Naive B cell (primary cell): ENCODE results near the gene PTRH2. TPM values are rescaled to one million over a fixed set of nuclear protein-coding genes. Genes with fewer than 3 reads are reported as not detected.
"Not testable (repeated sequence)": the region's sequence is repeated elsewhere in the genome, so short reads cannot be mapped to it uniquely, and the experiment has no call there.

Experiments used
- ATAC-seq, 2 donors: fragments of 150-1000 bp; cut with Tn5 transposase; 2 replicates each; pipeline ENCODE4 v1.10.0; 2021; ENCODE audit warnings: low read depth in 2 of 2, mild to moderate bottlenecking in 2 of 2, moderate library complexity in 2 of 2
- DNase-seq: peaks from one replicate; pipeline ENCODE4 v3.0.0; 2022
- H3K27ac Mint-ChIP-seq, 6 donors: one replicate each; pipeline ENCODE4 v1.8.0; 2020 to 2022; ENCODE audit warnings: mild to moderate bottlenecking in 6 of 6, mixed read lengths in 6 of 6, moderate library complexity in 5 of 6, inconsistent platforms in 2 of 6
- H3K27me3 Mint-ChIP-seq, 3 donors: one replicate each; pipeline ENCODE4 v1.8.0; 2021 to 2022; ENCODE audit warnings: mixed read lengths in 3 of 3, mild to moderate bottlenecking in 1 of 3
- H3K36me3 Mint-ChIP-seq, 2 donors: one replicate each; pipeline ENCODE4 v1.8.0; 2020 to 2022; ENCODE audit warnings: mixed read lengths in 2 of 2, inconsistent platforms in 1 of 2, mild to moderate bottlenecking in 1 of 2
- H3K4me1 Mint-ChIP-seq, 3 donors: one replicate each; pipeline ENCODE4 v1.8.0; 2020 to 2022; ENCODE audit warnings: mixed read lengths in 3 of 3, inconsistent platforms in 1 of 3, mild to moderate bottlenecking in 1 of 3, moderate library complexity in 1 of 3
- H3K4me3 Mint-ChIP-seq, 8 donors: one replicate each; pipeline ENCODE4 v1.8.0; 2020 to 2022; ENCODE audit warnings: mild to moderate bottlenecking in 8 of 8, mixed read lengths in 8 of 8, moderate library complexity in 8 of 8, inconsistent platforms in 2 of 8
- H3K9me3 Mint-ChIP-seq, 7 donors: one replicate each; pipeline ENCODE4 v1.8.0; 2020 to 2022; ENCODE audit warnings: mixed read lengths in 7 of 7, mild to moderate bottlenecking in 5 of 7, inconsistent platforms in 2 of 7, moderate library complexity in 1 of 7
- polyA plus RNA-seq, 6 donors: library from polyadenylated mRNA; unstranded; fragments of 300-500 nt; fragmentation: Illumina TruSeq; gene quantifications; one replicate each; pipeline ENCODE4 v1.2.3, GENCODE V29; 2021; ENCODE audit warnings: low read depth in 6 of 6

PTRH2 gene
- polyA plus RNA-seq, 6 donors from 2014 or later: 7.0 to 18.6 (median 17.3) TPM

GRCh38 chr17:59676716-59677115 is 30.5 kb downstream of the PTRH2 start:
- Mint-ChIP-seq H3K9me3 (no peaks in the 10 kb centered on the region), H3K36me3 (peaks cover 0 to 22% of the 10 kb centered on the region in 2 donors), H3K4me1 (peaks cover 12 to 34% (median 21%) of the 10 kb centered on the region in 3 donors), H3K27ac (peak overlapping the region in 4 of 6 donors; percentile 8 to 68 (median 40)), H3K27me3 (no peaks in the 10 kb centered on the region), H3K4me3 (no peak overlapping the region)
- DNase-seq (no peak), ATAC-seq (no peak)

GRCh38 chr17:59675231-59675630 is 32.0 kb downstream of the PTRH2 start:
- Mint-ChIP-seq H3K27ac (peak overlapping the region; percentile 62 to 95 (median 76)), H3K36me3 (peaks cover 0 to 17% of the 10 kb centered on the region in 2 donors), H3K4me3 (peak overlapping the region in 6 of 8 donors; percentile 0 to 56 (median 33)), H3K4me1 (peaks cover 22 to 47% (median 32%) of the 10 kb centered on the region in 3 donors), H3K9me3 (no peaks in the 10 kb centered on the region), H3K27me3 (no peaks in the 10 kb centered on the region)
- DNase-seq: no peak
- peak; percentile 52 to 54 for ATAC-seq

- Mint-ChIP-seq H3K4me3 (no peak overlapping the region), H3K27ac (peak overlapping the region; percentile 44 to 94 (median 86)), H3K4me1 (peaks cover 35 to 74% (median 39%) of the 10 kb centered on the region in 3 donors), H3K27me3 (no peaks in the 10 kb centered on the region), H3K9me3 (no peaks in the 10 kb centered on the region), H3K36me3 (peaks cover 0 to 15% of the 10 kb centered on the region in 2 donors)
- no peak for DNase-seq
- no peak for ATAC-seq
These were observed 35.8 kb downstream of the PTRH2 start for GRCh38 chr17:59671386-59671785.

GRCh38 chr17:59669944-59670343 is 37.3 kb downstream of the PTRH2 start:
- Mint-ChIP-seq H3K4me1 (peaks cover 31 to 62% (median 34%) of the 10 kb centered on the region in 3 donors), H3K36me3 (peaks cover under 1 to 15% of the 10 kb centered on the region in 2 donors), H3K9me3 (no peaks in the 10 kb centered on the region), H3K27ac (peak overlapping the region; percentile 68 to 97 (median 92)), H3K27me3 (no peaks in the 10 kb centered on the region), H3K4me3 (peak overlapping the region in 7 of 8 donors; percentile 34 to 85 (median 71))
- ATAC-seq (peak; percentile 68 to 79), DNase-seq (peak; percentile 7)

- Mint-ChIP-seq H3K4me1 (peaks cover 27 to 57% (median 28%) of the 10 kb centered on the region in 3 donors), H3K36me3 (peaks cover 6 to 18% of the 10 kb centered on the region in 2 donors), H3K27ac (peak overlapping the region in 4 of 6 donors; percentile 52 to 94 (median 86)), H3K4me3 (peak overlapping the region in 5 of 8 donors; percentile 43 to 85 (median 71)), H3K27me3 (no peaks in the 10 kb centered on the region), H3K9me3 (no peaks in the 10 kb centered on the region)
- ATAC-seq (no peak), DNase-seq (no peak)
These were observed 37.8 kb downstream of the PTRH2 start for GRCh38 chr17:59669411-59669810.

GRCh38 chr17:59668816-59669215 is 38.4 kb downstream of the PTRH2 start:
- ATAC-seq (no peak), DNase-seq (no peak)
- H3K4me3 Mint-ChIP-seq: peak overlapping the region in 6 of 8 donors; percentile 35 to 71 (median 40)
- H3K36me3 Mint-ChIP-seq: peaks cover 8 to 24% of the 10 kb centered on the region in 2 donors
- H3K4me1 Mint-ChIP-seq: peaks cover 26 to 51% (median 28%) of the 10 kb centered on the region in 3 donors
- H3K27me3 Mint-ChIP-seq: no peaks in the 10 kb centered on the region
- H3K9me3 Mint-ChIP-seq: no peaks in the 10 kb centered on the region
- H3K27ac Mint-ChIP-seq: peak overlapping the region in 4 of 6 donors; percentile 52 to 94 (median 88)

GRCh38 chr17:59666235-59666634 is 41.0 kb downstream of the PTRH2 start:
- ATAC-seq (no peak), DNase-seq (no peak)
- H3K4me3 Mint-ChIP-seq: no peak overlapping the region
- peaks cover 13 to 36% (median 20%) of the 10 kb centered on the region in 3 donors for H3K4me1 Mint-ChIP-seq
- H3K27ac Mint-ChIP-seq: no peak overlapping the region
- H3K36me3 Mint-ChIP-seq: peaks cover 11 to 19% of the 10 kb centered on the region in 2 donors
- no peaks in the 10 kb centered on the region for H3K27me3 Mint-ChIP-seq
- H3K9me3 Mint-ChIP-seq: no peaks in the 10 kb centered on the region

GRCh38 chr17:59656624-59657023 is 50.6 kb downstream of the PTRH2 start:
- H3K27ac Mint-ChIP-seq, H3K9me3 Mint-ChIP-seq, H3K27me3 Mint-ChIP-seq, H3K4me3 Mint-ChIP-seq, DNase-seq, H3K4me1 Mint-ChIP-seq, ATAC-seq: not testable (repeated sequence)
- peaks cover 10 to 14% of the 10 kb centered on the region in 2 donors for H3K36me3 Mint-ChIP-seq

GRCh38 chr17:59652119-59652518 is 55.1 kb downstream of the PTRH2 start:
- peak overlapping the region in 3 of 6 donors; percentile 5 to 72 (median 47) for H3K27ac Mint-ChIP-seq

GRCh38 chr17:59651346-59651745 is 55.9 kb downstream of the PTRH2 start:
- peaks cover 8 to 27% (median 18%) of the 10 kb centered on the region in 3 donors for H3K4me1 Mint-ChIP-seq
- no peak overlapping the region for H3K27ac Mint-ChIP-seq
- H3K4me3 Mint-ChIP-seq: no peak overlapping the region
- no peak for DNase-seq
- peaks cover 26 to 33% of the 10 kb centered on the region in 2 donors for H3K36me3 Mint-ChIP-seq
- no peaks in the 10 kb centered on the region for H3K27me3 Mint-ChIP-seq
- no peak for ATAC-seq
- H3K9me3 Mint-ChIP-seq: no peaks in the 10 kb centered on the region

More at GRCh38 chr17:59652119-59652518, 55.1 kb downstream of the PTRH2 start:
- Mint-ChIP-seq H3K27me3 (no peaks in the 10 kb centered on the region), H3K36me3 (peaks cover 18 to 33% of the 10 kb centered on the region in 2 donors), H3K4me1 (peaks cover 4 to 19% (median 12%) of the 10 kb centered on the region in 3 donors), H3K9me3 (no peaks in the 10 kb centered on the region), H3K4me3 (no peak overlapping the region)
- no peak for DNase-seq
- ATAC-seq: no peak

- no peaks in the 10 kb centered on the region for H3K9me3 Mint-ChIP-seq
- no peak overlapping the region for H3K4me3 Mint-ChIP-seq
- peaks cover 27 to 33% of the 10 kb centered on the region in 2 donors for H3K36me3 Mint-ChIP-seq
- H3K4me1 Mint-ChIP-seq: peaks cover 14 to 32% (median 18%) of the 10 kb centered on the region in 3 donors
- peak overlapping the region in 1 of 6 donors; percentile 12 for H3K27ac Mint-ChIP-seq
- ATAC-seq (no peak), DNase-seq (no peak)
- H3K27me3 Mint-ChIP-seq: no peaks in the 10 kb centered on the region
These were observed 56.6 kb downstream of the PTRH2 start for GRCh38 chr17:59650642-59651041.

GRCh38 chr17:59649886-59650285 is 57.3 kb downstream of the PTRH2 start:
- Mint-ChIP-seq H3K27ac (no peak overlapping the region), H3K27me3 (no peaks in the 10 kb centered on the region), H3K4me1 (peaks cover 18 to 36% (median 21%) of the 10 kb centered on the region in 3 donors), H3K4me3 (no peak overlapping the region), H3K36me3 (peaks cover 27 to 33% of the 10 kb centered on the region in 2 donors), H3K9me3 (no peaks in the 10 kb centered on the region)
- DNase-seq (no peak), ATAC-seq (no peak)
